GM23338 (cell line): ENCODE results near the gene FBXO9. TPM values are rescaled to one million over a fixed set of nuclear protein-coding genes. Genes with fewer than 3 reads are reported as not detected.

ENCODE experiments used
- ATAC-seq: fragments of 200-7000 bp; cut with Tn5 transposase; 3 replicates; pipeline ENCODE4 v1.9.1; 2020
- DNase-seq: peaks from one replicate; pipeline ENCODE4 v3.0.0-alpha.2; 2015; ENCODE audit warnings: low spot score
- H2AFZ ChIP-seq: fragments of 200-600 bp; sonication (generic); 2 replicates; pipeline ENCODE4 v1.8.0; 2016; ENCODE audit warnings: antibody characterized with exemption, mild to moderate bottlenecking, moderate library complexity
- H3F3A ChIP-seq: fragments of 200-600 bp; sonication (generic); replicated peaks from 2 replicates; pipeline ENCODE4 v1.8.0; 2017; ENCODE audit warnings: antibody characterized with exemption, mixed run types, low read depth
- H3K27ac ChIP-seq: fragments of 200-600 bp; sonication (generic); 2 replicates; pipeline ENCODE4 v1.6.1; 2016; ENCODE audit warnings: low read depth
- H3K27me3 ChIP-seq: fragments of 200-600 bp; sonication (generic); 2 replicates; pipeline ENCODE4 v1.8.0; 2016; ENCODE audit warnings: mild to moderate bottlenecking, mixed run types, moderate library complexity; ENCODE audit not compliant: insufficient read depth
- H3K36me3 ChIP-seq: fragments of 200-600 bp; sonication (generic); 2 replicates; pipeline ENCODE4 v1.8.0; 2016; ENCODE audit warnings: mild to moderate bottlenecking; ENCODE audit not compliant: insufficient read depth
- H3K4me1 ChIP-seq: fragments of 200-600 bp; sonication (generic); 2 replicates; pipeline ENCODE4 v1.8.0; 2016; ENCODE audit warnings: mild to moderate bottlenecking, moderate library complexity; ENCODE audit not compliant: insufficient read depth
- H3K4me2 ChIP-seq: fragments of 200-600 bp; sonication (generic); 2 replicates; pipeline ENCODE4 v1.7.1; 2017; ENCODE audit warnings: mixed run types
- H3K4me3 ChIP-seq: fragments of 200-600 bp; sonication (generic); 2 replicates; pipeline ENCODE4 v1.6.1; 2016; ENCODE audit warnings: mixed run types
- H3K79me2 ChIP-seq: fragments of 200-600 bp; sonication (generic); replicated peaks from 2 replicates; pipeline ENCODE4 v1.8.0; 2017; ENCODE audit warnings: mild to moderate bottlenecking; ENCODE audit not compliant: insufficient read depth
- H3K9me2 ChIP-seq: fragments of 200-600 bp; sonication (generic); 2 replicates; pipeline ENCODE4 v1.8.0; 2017; ENCODE audit not compliant: insufficient read depth
- H4K20me1 ChIP-seq: fragments of 200-600 bp; sonication (generic); replicated peaks from 2 replicates; pipeline ENCODE4 v1.8.0; 2017; ENCODE audit warnings: mild to moderate bottlenecking; ENCODE audit not compliant: insufficient read depth
- H3K27ac Mint-ChIP-seq: 2 replicates; pipeline ENCODE4 v1.8.0; 2020; ENCODE audit warnings: inconsistent platforms, mild to moderate bottlenecking, moderate library complexity, mixed read lengths
- H3K27me3 Mint-ChIP-seq: 3 replicates; pipeline ENCODE4 v1.8.0; 2022; ENCODE audit warnings: low read depth, mild to moderate bottlenecking, moderate library complexity, mixed read lengths, inconsistent platforms; ENCODE audit not compliant: insufficient read depth, poor library complexity
- H3K36me3 Mint-ChIP-seq: 3 replicates; pipeline ENCODE4 v1.8.0; 2021; ENCODE audit warnings: low read depth, mild to moderate bottlenecking, inconsistent platforms, moderate library complexity, mixed read lengths
- H3K4me1 Mint-ChIP-seq: 3 replicates; pipeline ENCODE4 v1.8.0; 2020; ENCODE audit warnings: mild to moderate bottlenecking, inconsistent platforms, mixed read lengths
- H3K4me3 Mint-ChIP-seq: 3 replicates; pipeline ENCODE4 v1.8.0; 2021; ENCODE audit warnings: moderate library complexity, mild to moderate bottlenecking, inconsistent platforms, mixed read lengths
- H3K9me3 Mint-ChIP-seq: 3 replicates; pipeline ENCODE4 v1.8.0; 2020; ENCODE audit warnings: moderate library complexity, mild to moderate bottlenecking, inconsistent platforms, mixed read lengths
- EZH2 ChIP-seq: fragments of 200-600 bp; sonication (generic); IDR thresholded peaks from one replicate; pipeline ENCODE4 v1.8.0; 2017; ENCODE audit warnings: antibody characterized with exemption, mild to moderate bottlenecking, low read depth; ENCODE audit not compliant: unreplicated experiment
- POLR2AphosphoS5 ChIP-seq: IDR thresholded peaks from 2 replicates; pipeline ENCODE4 v1.6.1; 2016; ENCODE audit warnings: antibody characterized with exemption, low read depth
- ZNF331 ChIP-seq: fragments of 250-450 bp; sonication (Bioruptor Pico); IDR thresholded peaks from 2 replicates; pipeline ENCODE4 v1.5.0; 2020; ENCODE audit warnings: low read depth, mild to moderate bottlenecking, moderate library complexity
- polyA plus RNA-seq: library from polyadenylated mRNA; unstranded; fragments of >200 nt; fragmentation: Nextera tagmentation; extraction: Ambion mirVana; gene quantifications from 2 replicates; pipeline ENCODE4 v1.2.1, GENCODE V29; 2016
- total RNA-seq: library from RNA; depleted of rRNA; stranded (reverse); fragments of >200 nt; shearing (Covaris generic); gene quantifications from 2 replicates; pipeline ENCODE4 v1.2.3, GENCODE V29; 2014
- TF ChIP-seq, protein P1 (sequence below): IDR thresholded peaks from one replicate; pipeline ENCODE4 v1.6.1; 2018; ENCODE audit warnings: antibody characterized with exemption; ENCODE audit not compliant: unreplicated experiment
- TF ChIP-seq, protein P2 (sequence below): IDR thresholded peaks from 2 replicates; pipeline ENCODE4 v1.6.1; 2016; ENCODE audit warnings: antibody characterized with exemption

FBXO9 gene
- total and polyA plus RNA-seq, 2 experiments from 2014 or later, result 29.8 to 32.8 TPM

- Histone ChIP-seq H4K20me1 (no peaks in the 10 kb centered on the region), H2AFZ (peak overlapping the region; percentile 70; the same call in 1 of the 2 replicates), H3K4me3 (no peak overlapping the region), H3K4me2 (no peak overlapping the region), H3K36me3 (no peaks in the 10 kb centered on the region), H3K27me3 (no peaks in the 10 kb centered on the region), H3F3A (no peaks in the 10 kb centered on the region), H3K4me1 (peaks cover 12% of the 10 kb centered on the region), H3K27ac (no peak overlapping the region), H3K79me2 (no peaks in the 10 kb centered on the region), H3K9me2 (no peaks in the 10 kb centered on the region)
- H3K27ac Mint-ChIP-seq, result no peak overlapping the region
- ATAC-seq, result no peak
- no peak for TF ChIP-seq POLR2AphosphoS5
- TF ChIP-seq EZH2, result no peak
- TF ChIP-seq, protein P1, sequence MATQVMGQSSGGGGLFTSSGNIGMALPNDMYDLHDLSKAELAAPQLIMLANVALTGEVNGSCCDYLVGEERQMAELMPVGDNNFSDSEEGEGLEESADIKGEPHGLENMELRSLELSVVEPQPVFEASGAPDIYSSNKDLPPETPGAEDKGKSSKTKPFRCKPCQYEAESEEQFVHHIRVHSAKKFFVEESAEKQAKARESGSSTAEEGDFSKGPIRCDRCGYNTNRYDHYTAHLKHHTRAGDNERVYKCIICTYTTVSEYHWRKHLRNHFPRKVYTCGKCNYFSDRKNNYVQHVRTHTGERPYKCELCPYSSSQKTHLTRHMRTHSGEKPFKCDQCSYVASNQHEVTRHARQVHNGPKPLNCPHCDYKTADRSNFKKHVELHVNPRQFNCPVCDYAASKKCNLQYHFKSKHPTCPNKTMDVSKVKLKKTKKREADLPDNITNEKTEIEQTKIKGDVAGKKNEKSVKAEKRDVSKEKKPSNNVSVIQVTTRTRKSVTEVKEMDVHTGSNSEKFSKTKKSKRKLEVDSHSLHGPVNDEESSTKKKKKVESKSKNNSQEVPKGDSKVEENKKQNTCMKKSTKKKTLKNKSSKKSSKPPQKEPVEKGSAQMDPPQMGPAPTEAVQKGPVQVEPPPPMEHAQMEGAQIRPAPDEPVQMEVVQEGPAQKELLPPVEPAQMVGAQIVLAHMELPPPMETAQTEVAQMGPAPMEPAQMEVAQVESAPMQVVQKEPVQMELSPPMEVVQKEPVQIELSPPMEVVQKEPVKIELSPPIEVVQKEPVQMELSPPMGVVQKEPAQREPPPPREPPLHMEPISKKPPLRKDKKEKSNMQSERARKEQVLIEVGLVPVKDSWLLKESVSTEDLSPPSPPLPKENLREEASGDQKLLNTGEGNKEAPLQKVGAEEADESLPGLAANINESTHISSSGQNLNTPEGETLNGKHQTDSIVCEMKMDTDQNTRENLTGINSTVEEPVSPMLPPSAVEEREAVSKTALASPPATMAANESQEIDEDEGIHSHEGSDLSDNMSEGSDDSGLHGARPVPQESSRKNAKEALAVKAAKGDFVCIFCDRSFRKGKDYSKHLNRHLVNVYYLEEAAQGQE, result no peak
- TF ChIP-seq, protein P2, sequence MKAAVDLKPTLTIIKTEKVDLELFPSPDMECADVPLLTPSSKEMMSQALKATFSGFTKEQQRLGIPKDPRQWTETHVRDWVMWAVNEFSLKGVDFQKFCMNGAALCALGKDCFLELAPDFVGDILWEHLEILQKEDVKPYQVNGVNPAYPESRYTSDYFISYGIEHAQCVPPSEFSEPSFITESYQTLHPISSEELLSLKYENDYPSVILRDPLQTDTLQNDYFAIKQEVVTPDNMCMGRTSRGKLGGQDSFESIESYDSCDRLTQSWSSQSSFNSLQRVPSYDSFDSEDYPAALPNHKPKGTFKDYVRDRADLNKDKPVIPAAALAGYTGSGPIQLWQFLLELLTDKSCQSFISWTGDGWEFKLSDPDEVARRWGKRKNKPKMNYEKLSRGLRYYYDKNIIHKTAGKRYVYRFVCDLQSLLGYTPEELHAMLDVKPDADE, result no peak
- no peaks in the 10 kb centered on the region for H3K9me3 Mint-ChIP-seq
- peaks cover 20% of the 10 kb centered on the region for H3K4me1 Mint-ChIP-seq
- no peak overlapping the region for H3K4me3 Mint-ChIP-seq
- no peak for DNase-seq
- H3K27me3 Mint-ChIP-seq, result no peaks in the 10 kb centered on the region
- H3K36me3 Mint-ChIP-seq, result no peaks in the 10 kb centered on the region
Measured at GRCh38 chr6:53124131-53124800, 59.1 kb downstream of the FBXO9 start.

- ATAC-seq (no peak), DNase-seq (no peak)
- no peak for TF ChIP-seq ZNF331
- no peak overlapping the region for H3K27ac ChIP-seq
- H4K20me1 ChIP-seq, result no peaks in the 10 kb centered on the region
- Mint-ChIP-seq H3K36me3 (no peaks in the 10 kb centered on the region), H3K9me3 (no peaks in the 10 kb centered on the region), H3K4me3 (no peak overlapping the region), H3K27me3 (no peaks in the 10 kb centered on the region), H3K4me1 (peaks cover 11% of the 10 kb centered on the region), H3K27ac (no peak overlapping the region)
- no peaks in the 10 kb centered on the region for H3K9me2 ChIP-seq
- H3K4me2 ChIP-seq, result no peak overlapping the region
- no peaks in the 10 kb centered on the region for H3F3A ChIP-seq
- H3K79me2 ChIP-seq, result no peaks in the 10 kb centered on the region
- 0 out of 2 replicates have a peak, but pooled peaks cover 6% of the 10 kb centered on the region for H3K4me1 ChIP-seq
- no peak overlapping the region for H3K4me3 ChIP-seq
- no peaks in the 10 kb centered on the region for H3K36me3 ChIP-seq
- no peak overlapping the region for H2AFZ ChIP-seq
- H3K27me3 ChIP-seq, result no peaks in the 10 kb centered on the region
Measured at GRCh38 chr6:53125276-53125675, 60.1 kb downstream of the FBXO9 start.
